GM06990 (cell line): Measurements from ENCODE around the gene SCNN1A.

ENCODE experiments used
- DNase-seq: peaks from one replicate; pipeline ENCODE4 v3.0.0-alpha.2; 2011; ENCODE audit not compliant: insufficient read length; ENCODE audit errors: extremely low read depth
- H3K27me3 ChIP-seq: replicated peaks from 2 replicates; pipeline ENCODE4 v1.6.0; 2011; ENCODE audit warnings: low read length; ENCODE audit not compliant: control insufficient read depth, insufficient read depth
- H3K36me3 ChIP-seq: 2 replicates; pipeline ENCODE4 v1.5.1; 2011; ENCODE audit warnings: low read length; ENCODE audit not compliant: control insufficient read depth, insufficient read depth
- H3K4me3 ChIP-seq: replicated peaks from 2 replicates; pipeline ENCODE4 v1.5.1; 2011; ENCODE audit warnings: low read depth, mild to moderate bottlenecking, control low read depth, low read length
- CTCF ChIP-seq: IDR thresholded peaks from 2 replicates; pipeline ENCODE4 v1.5.1; 2011; ENCODE audit warnings: low read length, control low read depth, mild to moderate bottlenecking, inconsistent platforms; ENCODE audit not compliant: insufficient read depth, poor library complexity, severe bottlenecking

Gene SCNN1A

GRCh38 chr12:6352193-6353173 lies 22.9 kb downstream of the SCNN1A start:
- no peaks in the 10 kb centered on the region for H3K36me3 ChIP-seq
- no peak for TF ChIP-seq CTCF
- H3K4me3 ChIP-seq: no peak overlapping the region
- DNase-seq: no peak
- H3K27me3 ChIP-seq: no peaks in the 10 kb centered on the region; the same call in 1 of the 2 replicates

GRCh38 chr12:6351622-6352021 lies 23.7 kb downstream of the SCNN1A start:
- no peak for DNase-seq
- H3K36me3 ChIP-seq: no peaks in the 10 kb centered on the region

GRCh38 chr12:6347367-6348338 lies 27.7 kb downstream of the SCNN1A start:
- TF ChIP-seq CTCF: no peak
- Histone ChIP-seq H3K36me3 (no peaks in the 10 kb centered on the region), H3K27me3 (no peaks in the 10 kb centered on the region), H3K4me3 (no peak overlapping the region)
- no peak for DNase-seq

More at GRCh38 chr12:6351622-6352021, 23.7 kb downstream of the SCNN1A start:
- Histone ChIP-seq H3K27me3 (no peaks in the 10 kb centered on the region; the same call in 1 of the 2 replicates), H3K4me3 (no peak overlapping the region)
- TF ChIP-seq CTCF: no peak

- no peak for DNase-seq
- Histone ChIP-seq H3K27me3 (no peaks in the 10 kb centered on the region), H3K4me3 (no peak overlapping the region), H3K36me3 (no peaks in the 10 kb centered on the region)
- no peak for TF ChIP-seq CTCF
These were observed 28.4 kb downstream of the SCNN1A start for GRCh38 chr12:6346942-6347341.

GRCh38 chr12:6346235-6346832 lies 29.0 kb downstream of the SCNN1A start:
- no peak for DNase-seq
- Histone ChIP-seq H3K4me3 (no peak overlapping the region), H3K27me3 (no peaks in the 10 kb centered on the region), H3K36me3 (no peaks in the 10 kb centered on the region)
- no peak for TF ChIP-seq CTCF
